ENCODE measurements around the gene WNK2.

GRCh38 chr9:93297659-93298497 is 113.9 kb downstream of the WNK2 start:
- TF ChIP-seq CTCF (IDR thresholded peaks at IDR 0.05; ENCODE audit: low read depth, low read length, poor library complexity, severe bottlenecking): peak; percentile 53
- TF ChIP-seq EZH2phosphoT487 (IDR thresholded peaks at IDR 0.05; ENCODE audit: borderline replicate concordance, low read length): no peak

All from DOHH2 (cell line).